Endothelial cell of umbilical vein (primary cell): Measurements from ENCODE around the gene AUTS2. TPM values are rescaled to one million over a fixed set of nuclear protein-coding genes. Genes with fewer than 3 reads are reported as not detected.

Experiments used
- BruUV-seq: library from RNA; stranded (reverse); fragments of 400-500 nt; replicated peaks from 2 replicates; lab custom pipeline; 2021; lab: Mats Ljungman, UMichigan
- CTCF ChIA-PET: fragments of 300-600, 350-600 bp; sonication (Branson Sonifier 250); formaldehyde crosslinking; loops from one replicate; lab custom pipeline; 2021; ENCODE audit warnings: antibody characterized with exemption, inconsistent platforms; lab: Charles Lee
- POLR2A ChIA-PET: fragments of 300-600, 350-600 bp; sonication (Branson Sonifier 250); formaldehyde crosslinking; loops from one replicate; lab custom pipeline; 2021; ENCODE audit warnings: antibody characterized with exemption, inconsistent platforms; lab: Charles Lee
- DNase-seq: peaks from one replicate; pipeline ENCODE4 v3.0.0-alpha.2; 2011; ENCODE audit warnings: low read depth, low spot score
- FAIRE-seq: peaks from 2 replicates; lab custom pipeline; 2011; peaks lifted over from hg19 to GRCh38; lab: Jason Lieb, UNC
- H2AFZ ChIP-seq: 2 replicates; pipeline ENCODE4 v1.6.0; 2012; ENCODE audit warnings: low read depth, low read length, control low read depth, inconsistent platforms
- H3K27ac ChIP-seq: 2 replicates; pipeline ENCODE4 v1.5.1; 2011; ENCODE audit warnings: low read depth, mild to moderate bottlenecking, control low read depth, low read length, moderate library complexity; ENCODE audit not compliant: insufficient read depth
- H3K27me3 ChIP-seq, 2 experiments: 2 replicates each; pipeline versions ENCODE4 v1.6.0 to v1.6.1; 2011; ENCODE audit warnings: low read length in 2 of 2, mixed read lengths in 1 of 2; ENCODE audit not compliant: control insufficient read depth in 2 of 2, insufficient read depth in 2 of 2
- H3K36me3 ChIP-seq, 2 experiments: 2 replicates in 1 of 2; 3 replicates in 1 of 2; pipeline ENCODE4 v1.5.1; 2011; ENCODE audit warnings: low read length in 2 of 2, mild to moderate bottlenecking in 1 of 2, moderate library complexity in 1 of 2; ENCODE audit not compliant: control insufficient read depth in 2 of 2, insufficient read depth in 2 of 2; ENCODE audit errors: extremely low read depth in 1 of 2
- H3K4me1 ChIP-seq: 3 replicates; pipeline ENCODE4 v1.5.1; 2011; ENCODE audit warnings: mild to moderate bottlenecking, low read length; ENCODE audit not compliant: control insufficient read depth, insufficient read depth; ENCODE audit errors: extremely low read depth
- H3K4me2 ChIP-seq: 2 replicates; pipeline ENCODE4 v1.6.1; 2011; ENCODE audit warnings: low read length, control low read depth, mixed read lengths; ENCODE audit not compliant: insufficient read depth
- H3K4me3 ChIP-seq, 3 experiments: fragments of 200-600 bp in 1 of 3; sonication (generic), shearing (Covaris generic) in 1 of 3; replicated peaks in 1 of 3; 2 replicates each; pipeline ENCODE4 v1.5.1; 2011 to 2016; ENCODE audit warnings: control low read depth in 3 of 3, low read length in 3 of 3, mild to moderate bottlenecking in 2 of 3, inconsistent platforms in 1 of 3, low read depth in 1 of 3, moderate library complexity in 1 of 3; ENCODE audit not compliant: insufficient read depth in 1 of 3
- H3K79me2 ChIP-seq: 2 replicates; pipeline ENCODE4 v1.6.0; 2012; ENCODE audit warnings: low read length, inconsistent platforms; ENCODE audit not compliant: control insufficient read depth, insufficient read depth
- H3K9ac ChIP-seq: replicated peaks from 2 replicates; pipeline ENCODE3; 2011; ENCODE audit warnings: low read length, control low read depth; ENCODE audit not compliant: insufficient read depth; ENCODE audit errors: extremely low read depth
- H3K9me1 ChIP-seq: replicated peaks from 3 replicates; pipeline ENCODE4 v1.6.0; 2011; ENCODE audit warnings: mild to moderate bottlenecking, low read length; ENCODE audit not compliant: control insufficient read depth, insufficient read depth; ENCODE audit errors: extremely low read depth
- H3K9me3 ChIP-seq: replicated peaks from 2 replicates; pipeline ENCODE4 v1.5.1; 2012; ENCODE audit warnings: low read length, inconsistent platforms; ENCODE audit not compliant: control insufficient read depth, insufficient read depth
- H4K20me1 ChIP-seq: replicated peaks from 2 replicates; pipeline ENCODE3; 2011; ENCODE audit warnings: mild to moderate bottlenecking, low read length; ENCODE audit not compliant: control insufficient read depth, insufficient read depth; ENCODE audit errors: extremely low read depth
- CTCF ChIP-seq, 2 donors: IDR thresholded peaks; 1 replicate in 1 of 2; 2 replicates in 1 of 2; pipeline ENCODE4 v1.5.1; 2011; ENCODE audit warnings: low read length in 2 of 2, mild to moderate bottlenecking in 2 of 2, moderate library complexity in 2 of 2, control low read depth in 1 of 2, inconsistent platforms in 1 of 2, low read depth in 1 of 2; ENCODE audit not compliant: insufficient read depth in 1 of 2; ENCODE audit errors: extremely low read depth in 1 of 2
- EZH2 ChIP-seq: IDR thresholded peaks from 2 replicates; pipeline ENCODE4 v1.6.1; 2012; ENCODE audit warnings: borderline replicate concordance, low read depth, mild to moderate bottlenecking, moderate library complexity, low read length, inconsistent platforms; ENCODE audit not compliant: severe bottlenecking
- FOS ChIP-seq: IDR thresholded peaks from 2 replicates; pipeline ENCODE4 v1.6.1; 2011; ENCODE audit warnings: mild to moderate bottlenecking, low read length, moderate library complexity, borderline replicate concordance; ENCODE audit not compliant: insufficient read depth
- GATA2 ChIP-seq: IDR thresholded peaks from 2 replicates; pipeline ENCODE4 v1.7.0; 2011; ENCODE audit warnings: low read depth, mild to moderate bottlenecking, moderate library complexity, mixed read lengths, low read length; ENCODE audit not compliant: insufficient read length, insufficient read depth
- JUN ChIP-seq: IDR thresholded peaks from 2 replicates; pipeline ENCODE4 v1.6.1; 2011; ENCODE audit warnings: borderline replicate concordance, low read depth; ENCODE audit not compliant: insufficient read length, insufficient read depth
- MYC ChIP-seq: IDR thresholded peaks from one replicate; pipeline ENCODE4 v1.6.1; 2011; ENCODE audit warnings: mild to moderate bottlenecking, low read depth, low read length
- POLR2A ChIP-seq: IDR thresholded peaks from 2 replicates; pipeline ENCODE4 v1.6.1; 2012; ENCODE audit warnings: low read depth, mild to moderate bottlenecking, control low read depth, low read length
- POLR2AphosphoS5 ChIP-seq: IDR thresholded peaks from 2 replicates; pipeline ENCODE4 v1.6.1; 2012; ENCODE audit warnings: low read depth, mild to moderate bottlenecking, control low read depth, low read length, moderate library complexity; ENCODE audit not compliant: insufficient read depth
- dilution Hi-C: fragments of 300-500 bp; cut with MboI; formaldehyde crosslinking; loops from one replicate; pipeline ENCODE4 v1.15.0; 2019; ENCODE audit warnings: low sequenced_read_pairs; ENCODE audit not compliant: extremely low pct_ligation_motif_present
- intact Hi-C: fragments of 100-400 bp; cut with micrococcal nuclease; formaldehyde crosslinking; loops from one replicate; pipeline ENCODE4 v1.10.0; 2022
- polyA plus RNA-seq, 4 experiments: library from polyadenylated mRNA; depleted of rRNA in 3 of 4; stranded (reverse) in 3 of 4; unstranded in 1 of 4; fragments of >200 nt; gene quantifications; 2 replicates each; pipeline versions ENCODE4 v1.2.1 to v1.2.3, GENCODE V29; 2011 to 2012; ENCODE audit warnings: missing spikeins in 1 of 4
- total RNA-seq: library from RNA; stranded (reverse); gene quantifications from 2 replicates; pipeline ENCODE4 v1.2.3, GENCODE V29; 2021
- TF ChIP-seq, protein P1 (sequence below): IDR thresholded peaks from 2 replicates; pipeline ENCODE4 v1.6.1; 2011; ENCODE audit not compliant: insufficient read depth, insufficient read length

Gene AUTS2
- total and polyA plus RNA-seq, 2 donors (not counting 3 experiments of a cell fraction or from before 2014, with no cell fraction given), result 0.59 to 8.0 TPM

- no TSS peak for BruUV-seq
- CTCF ChIA-PET, result no interaction called here
These were observed 165.9 kb downstream of the AUTS2 start for GRCh38 chr7:69764147-69764546.

More at GRCh38 chr7:69764147-69764546, 165.9 kb downstream of the AUTS2 start:
- intact Hi-C loops (no loop called here), dilution Hi-C loops (no loop called here)
- Histone ChIP-seq H3K27me3 (no peaks in the 10 kb centered on the region), H3K4me1 (no peaks in the 10 kb centered on the region), H3K9me1 (no peaks in the 10 kb centered on the region), H3K4me2 (no peak overlapping the region), H3K27ac (no peak overlapping the region), H3K9ac (no peak overlapping the region), H3K4me3 (no peak overlapping the region), H3K79me2 (no peaks in the 10 kb centered on the region), H2AFZ (no peak overlapping the region), H4K20me1 (no peaks in the 10 kb centered on the region), H3K36me3 (no peaks in the 10 kb centered on the region), H3K9me3 (no peaks in the 10 kb centered on the region)
- POLR2A ChIA-PET, result no interaction called here
- no peak for DNase-seq
- FAIRE-seq, result no peak
- TF ChIP-seq EZH2 (no peak), MYC (no peak), POLR2A (no peak), JUN (no peak), GATA2 (no peak), POLR2AphosphoS5 (no peak), CTCF (IDR thresholded peaks at IDR 0.05; ENCODE audit: extremely low read depth in 1 of 2, insufficient read depth in 1 of 2, low read depth in 1 of 2, low read length in 2 of 2) (no peak), FOS (no peak)
- TF ChIP-seq, protein P1, sequence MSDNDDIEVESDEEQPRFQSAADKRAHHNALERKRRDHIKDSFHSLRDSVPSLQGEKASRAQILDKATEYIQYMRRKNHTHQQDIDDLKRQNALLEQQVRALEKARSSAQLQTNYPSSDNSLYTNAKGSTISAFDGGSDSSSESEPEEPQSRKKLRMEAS, result no peak
